Measurements from ENCODE around the gene DENND2C.
"Not testable (repeated sequence)": the region's sequence is repeated elsewhere in the genome, so short reads cannot be mapped to it uniquely, and the experiment has no call there.

The DENND2C gene

GRCh38 chr1:114595602-114596001, 74.2 kb downstream of the DENND2C start:
- no peak for DNase-seq (ENCODE audit: low spot score)

GRCh38 chr1:114594046-114594445, 75.8 kb downstream of the DENND2C start:
- DNase-seq (ENCODE audit: low spot score) = no peak

- no peak for DNase-seq (ENCODE audit: low spot score)
Observed at GRCh38 chr1:114589122-114589521, 80.7 kb downstream of the DENND2C start.

- no peak for DNase-seq (ENCODE audit: low spot score)
Observed at GRCh38 chr1:114588196-114588689, 81.6 kb downstream of the DENND2C start.

GRCh38 chr1:114587203-114587991, 82.5 kb downstream of the DENND2C start:
- DNase-seq (ENCODE audit: low spot score) = no peak

GRCh38 chr1:114586513-114587047, 83.3 kb downstream of the DENND2C start:
- no peak for DNase-seq (ENCODE audit: low spot score)

GRCh38 chr1:114585231-114585630, 84.6 kb downstream of the DENND2C start:
- peak; percentile 31 for DNase-seq (ENCODE audit: low spot score)

GRCh38 chr1:114581335-114582287, 88.2 kb downstream of the DENND2C start, which contains the start of gene BCAS2:
Gene BCAS2 (minus strand): TSS chr1:114581615. CDS start chr1:114581591, 24 bp downstream.
- DNase-seq (ENCODE audit: low spot score) = peak; percentile 98

GRCh38 chr1:114574365-114574764, 95.5 kb downstream of the DENND2C start:
- no peak for DNase-seq (ENCODE audit: low spot score)

GRCh38 chr1:114564141-114564540, 105.7 kb downstream of the DENND2C start:
- DNase-seq (ENCODE audit: low spot score) = no peak

- DNase-seq (ENCODE audit: low spot score) = not testable (repeated sequence)
Observed at GRCh38 chr1:114562978-114563510, 106.8 kb downstream of the DENND2C start.

- no peak for DNase-seq (ENCODE audit: low spot score)
Observed at GRCh38 chr1:114561333-114561732, 108.5 kb downstream of the DENND2C start.

- no peak for DNase-seq (ENCODE audit: low spot score)
Observed at GRCh38 chr1:114559356-114559755, 110.5 kb downstream of the DENND2C start.

- peak; percentile 24 for DNase-seq (ENCODE audit: low spot score)
Observed at GRCh38 chr1:114558544-114558943, 111.3 kb downstream of the DENND2C start.

- DNase-seq (ENCODE audit: low spot score) = no peak
Observed at GRCh38 chr1:114554577-114554976, 115.3 kb downstream of the DENND2C start.

GRCh38 chr1:114552106-114552639, 117.7 kb downstream of the DENND2C start:
- DNase-seq (ENCODE audit: low spot score) = no peak

- no peak for DNase-seq (ENCODE audit: low spot score)
Observed at GRCh38 chr1:114551400-114551799, 118.4 kb downstream of the DENND2C start.

- no peak for DNase-seq (ENCODE audit: low spot score)
Observed at GRCh38 chr1:114550336-114550735, 119.5 kb downstream of the DENND2C start.

- DNase-seq (ENCODE audit: low spot score) = peak; percentile 37
Observed at GRCh38 chr1:114549137-114549536, 120.7 kb downstream of the DENND2C start.

- no peak for DNase-seq (ENCODE audit: low spot score)
Observed at GRCh38 chr1:114547076-114547475, 122.8 kb downstream of the DENND2C start.

GRCh38 chr1:114545796-114546195, 124.1 kb downstream of the DENND2C start:
- no peak for DNase-seq (ENCODE audit: low spot score)

GRCh38 chr1:114545315-114545714, 124.5 kb downstream of the DENND2C start:
- no peak for DNase-seq (ENCODE audit: low spot score)
